SH-SY5Y (cell line): Measurements from ENCODE around the gene PTPRC.

Experiments used
- GATA2 ChIP-seq: IDR thresholded peaks from 2 replicates; pipeline ENCODE4 v1.6.1; 2011; ENCODE audit warnings: mild to moderate bottlenecking, low read depth, low read length
- GATA3 ChIP-seq: IDR thresholded peaks from 2 replicates; pipeline ENCODE4 v1.6.1; 2011; ENCODE audit warnings: low read depth, mild to moderate bottlenecking, low read length, moderate library complexity

Gene PTPRC

GRCh38 chr1:198700396-198700795, 61.6 kb downstream of the PTPRC start:
- TF ChIP-seq GATA3 (no peak), GATA2 (no peak)

- TF ChIP-seq GATA3 = no peak
- TF ChIP-seq GATA2 = no peak
Measured at GRCh38 chr1:198701250-198701649, 62.4 kb downstream of the PTPRC start.

- TF ChIP-seq GATA3 = no peak
- peak; percentile 64; the same call in 1 of the 2 replicates for TF ChIP-seq GATA2
Measured at GRCh38 chr1:198701766-198702539, 63.1 kb downstream of the PTPRC start.

DNA sequence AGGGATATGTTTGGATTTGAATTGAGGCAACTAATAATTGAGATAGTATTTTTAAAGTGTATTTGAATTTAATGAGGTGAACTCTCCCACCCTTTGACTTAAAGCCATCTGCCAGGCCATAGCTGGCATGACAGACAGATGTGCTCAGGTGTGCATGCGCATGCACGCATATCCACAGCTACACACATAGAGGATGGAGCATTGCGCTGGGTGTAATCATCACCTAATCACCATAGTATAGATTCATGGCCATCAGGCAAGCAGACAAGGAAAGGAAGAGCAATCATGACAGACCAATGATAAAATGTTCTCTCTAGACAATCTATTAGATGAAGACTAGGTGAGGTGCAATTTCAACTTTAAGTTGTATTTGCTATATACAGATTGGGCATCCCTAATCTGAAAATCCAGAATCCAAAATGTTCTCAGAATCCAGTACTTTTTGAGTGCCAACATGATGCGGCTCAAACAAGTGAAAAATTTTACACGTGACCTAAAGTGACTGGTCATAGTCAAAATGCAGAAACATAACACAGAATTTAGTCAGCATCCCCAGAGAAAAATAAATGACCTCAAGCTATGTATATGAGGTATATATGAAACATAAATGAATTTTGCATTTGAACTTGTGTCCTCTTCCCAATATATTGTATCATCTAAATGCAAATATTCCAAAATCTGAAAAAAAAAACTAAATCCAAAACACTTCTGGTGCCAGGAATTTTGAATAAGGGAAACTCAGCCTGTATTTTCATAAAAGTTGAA, 70.1 kb downstream of the PTPRC start:
- TF ChIP-seq GATA2 (no peak), GATA3 (no peak)

DNA sequence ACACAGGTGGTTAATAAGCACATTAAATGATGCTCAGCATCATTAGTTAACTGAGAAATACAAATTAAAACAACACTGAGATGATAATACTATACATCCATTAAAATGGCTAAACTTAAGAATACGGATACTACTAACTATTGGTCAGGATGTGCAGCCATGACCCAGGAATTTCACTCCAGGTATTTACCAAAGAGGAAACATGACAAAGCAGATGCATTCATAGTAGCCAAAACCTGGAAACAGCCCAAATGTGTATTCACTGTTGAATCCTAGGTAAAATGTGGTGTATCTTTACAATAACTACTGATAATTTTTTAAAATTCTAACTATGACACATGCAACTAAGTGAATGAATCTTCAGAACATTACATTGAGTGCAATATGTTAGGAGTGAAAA, 73.0 kb downstream of the PTPRC start:
- no peak for TF ChIP-seq GATA3
- no peak for TF ChIP-seq GATA2

- TF ChIP-seq GATA3 (no peak), GATA2 (no peak)
Measured at GRCh38 chr1:198713081-198713480, 74.2 kb downstream of the PTPRC start.

DNA sequence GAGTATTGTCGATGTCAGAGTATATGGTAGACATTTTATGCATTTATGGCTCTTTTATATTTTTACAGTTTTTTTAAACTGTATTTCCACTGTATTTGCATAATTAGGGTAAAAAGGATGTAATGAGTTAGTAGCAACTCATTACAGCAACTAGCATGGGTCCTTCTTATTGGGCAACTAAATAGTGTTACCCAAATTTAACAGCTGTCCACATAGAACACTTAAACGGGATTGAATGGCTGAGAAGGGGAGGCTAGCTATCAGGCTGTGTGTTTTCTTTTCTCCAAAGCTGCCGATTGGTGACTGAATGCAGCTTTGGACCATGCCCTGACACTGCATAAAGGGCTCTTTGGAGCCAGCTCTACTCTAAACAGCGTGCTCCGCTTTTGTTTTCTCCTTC, 75.4 kb downstream of the PTPRC start:
- TF ChIP-seq GATA2 (no peak), GATA3 (no peak)

DNA sequence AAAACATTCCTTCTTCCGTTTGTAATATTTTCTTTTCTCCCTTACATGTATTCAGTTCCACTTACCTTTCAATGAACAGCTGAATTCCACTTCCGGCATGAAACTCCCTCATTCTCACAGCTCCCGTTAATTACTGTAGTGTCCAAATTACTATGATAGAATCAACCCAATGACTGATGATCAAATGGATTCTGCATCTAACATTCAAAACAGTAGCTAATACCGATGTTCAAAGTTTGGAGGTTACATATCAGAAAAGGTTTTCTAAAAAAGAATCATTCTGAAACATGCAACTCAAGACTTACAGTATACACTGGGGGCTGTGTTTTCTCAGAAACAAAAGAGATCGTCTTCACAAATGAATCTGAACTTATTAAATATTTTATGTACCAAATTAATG, 77.2 kb downstream of the PTPRC start:
- no peak for TF ChIP-seq GATA3
- no peak for TF ChIP-seq GATA2

DNA sequence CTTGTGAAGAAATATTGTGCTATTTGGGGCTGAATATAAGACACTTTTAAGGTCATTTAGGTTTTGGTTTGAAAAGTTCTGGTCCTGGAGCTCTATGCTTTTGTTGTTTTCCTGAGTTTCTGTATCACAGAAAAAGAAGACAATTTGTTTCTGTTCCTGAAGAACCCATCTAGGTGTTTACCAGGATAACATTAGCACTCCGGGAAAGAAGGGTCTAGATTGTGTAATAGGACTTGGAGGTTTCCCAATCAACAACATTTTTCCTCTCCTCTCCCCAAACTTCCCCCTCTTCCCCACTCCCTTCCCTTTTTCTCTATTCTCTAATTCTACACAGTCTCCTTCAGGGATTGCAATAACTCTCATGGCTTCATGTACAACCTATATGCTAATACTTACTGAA, 78.7 kb downstream of the PTPRC start:
- no peak for TF ChIP-seq GATA2

DNA sequence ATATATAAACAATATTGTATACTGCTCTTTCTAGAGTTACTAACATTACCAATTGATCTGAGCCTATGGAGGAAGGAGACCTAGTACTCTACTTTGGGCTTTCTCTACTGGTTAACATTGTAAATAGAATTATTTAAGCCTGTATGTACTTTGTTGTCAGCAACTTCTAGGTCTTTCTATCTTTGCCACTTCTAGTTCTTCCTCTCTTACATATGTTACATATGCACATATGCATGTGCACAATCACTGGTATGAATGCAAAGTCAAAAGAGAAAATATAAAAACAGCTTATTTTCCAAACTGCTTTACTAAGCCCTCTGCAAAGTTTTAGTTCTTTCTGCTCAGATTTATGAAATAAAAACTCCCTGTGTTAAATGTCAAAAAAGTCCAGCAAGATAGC, 84.3 kb downstream of the PTPRC start:
- no peak for TF ChIP-seq GATA2
- no peak for TF ChIP-seq GATA3

DNA sequence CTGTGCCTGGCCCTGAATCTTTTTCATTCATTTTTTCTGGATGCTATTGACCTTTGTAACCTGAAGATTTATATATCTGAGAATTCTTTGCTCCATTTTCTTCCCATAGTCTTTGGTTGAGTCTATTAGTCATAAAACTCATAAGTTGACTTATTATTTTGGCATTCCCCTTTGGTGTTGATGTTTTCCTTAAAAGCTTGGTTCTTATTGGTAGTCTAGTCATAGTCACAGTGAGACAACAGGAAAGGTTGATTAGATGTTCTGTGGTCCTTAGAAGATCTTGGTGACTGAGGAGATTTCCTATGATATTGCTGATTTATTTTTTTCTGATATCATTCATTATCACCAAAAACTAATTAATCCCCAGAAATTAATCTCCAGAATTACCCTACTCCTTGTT, 86.2 kb downstream of the PTPRC start:
- TF ChIP-seq GATA3 (no peak), GATA2 (no peak)

- no peak for TF ChIP-seq GATA2
- no peak for TF ChIP-seq GATA3
Measured at GRCh38 chr1:198726455-198726854, 87.6 kb downstream of the PTPRC start.

GRCh38 chr1:198729195-198729863, 90.5 kb downstream of the PTPRC start:
- TF ChIP-seq GATA2 (no peak), GATA3 (no peak)

DNA sequence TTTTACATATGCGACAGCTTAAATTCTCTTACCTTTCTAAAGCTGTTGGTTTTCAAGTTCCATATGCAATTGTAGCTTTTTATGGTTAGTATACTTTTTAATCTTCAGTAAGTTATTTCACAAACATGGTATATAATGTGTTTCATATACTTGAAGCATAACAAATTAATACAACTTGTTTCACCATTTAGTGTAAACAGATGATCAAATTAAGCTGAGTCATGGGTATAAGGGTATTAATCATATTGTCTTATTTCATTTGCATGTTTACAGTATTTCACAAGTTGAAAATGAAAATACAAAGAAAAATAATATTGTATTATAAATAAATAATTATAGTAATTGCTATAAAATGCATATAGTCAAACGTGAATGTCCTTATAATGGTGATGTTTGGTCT, 92.1 kb downstream of the PTPRC start:
- TF ChIP-seq GATA3 (no peak), GATA2 (no peak)

GRCh38 chr1:198734323-198735008, 95.6 kb downstream of the PTPRC start:
- TF ChIP-seq GATA3 = no peak
